AG09309 (cell line): Measurements from ENCODE around the gene TMEM132D.

Source experiments
- DNase-seq: peaks from one replicate; pipeline ENCODE4 v3.0.0-alpha.2; 2010; ENCODE audit warnings: low read depth
- H3K4me3 ChIP-seq: 2 replicates; pipeline ENCODE4 v1.5.1; 2011; ENCODE audit warnings: mild to moderate bottlenecking, low read depth, low read length, moderate library complexity; ENCODE audit not compliant: control insufficient read depth
- CTCF ChIP-seq: IDR thresholded peaks from 2 replicates; pipeline ENCODE4 v1.5.1; 2011; ENCODE audit warnings: mild to moderate bottlenecking, low read depth, low read length, inconsistent platforms; ENCODE audit not compliant: insufficient read depth, control insufficient read depth; ENCODE audit errors: missing control alignments

Gene TMEM132D

GRCh38 chr12:129659961-129660622 lies 243.7 kb downstream of the TMEM132D start:
- H3K4me3 ChIP-seq, result no peak overlapping the region
- TF ChIP-seq CTCF, result no peak
- DNase-seq, result no peak

GRCh38 chr12:129657179-129657578 lies 246.6 kb downstream of the TMEM132D start:
- H3K4me3 ChIP-seq, result no peak overlapping the region
- TF ChIP-seq CTCF, result no peak
- DNase-seq, result no peak

- TF ChIP-seq CTCF, result no peak
- DNase-seq, result no peak
- no peak overlapping the region for H3K4me3 ChIP-seq
Measured at GRCh38 chr12:129651951-129652350, 251.9 kb downstream of the TMEM132D start.

- no peak for DNase-seq
- H3K4me3 ChIP-seq, result no peak overlapping the region
- no peak for TF ChIP-seq CTCF
Measured at GRCh38 chr12:129641926-129642325, 261.9 kb downstream of the TMEM132D start.

- no peak for DNase-seq
- no peak overlapping the region for H3K4me3 ChIP-seq
- no peak for TF ChIP-seq CTCF
Measured at GRCh38 chr12:129635021-129635685, 268.7 kb downstream of the TMEM132D start.

- no peak for TF ChIP-seq CTCF
- H3K4me3 ChIP-seq, result no peak overlapping the region
- no peak for DNase-seq
Measured at GRCh38 chr12:129631316-129631715, 272.5 kb downstream of the TMEM132D start.
